ENCODE data around the gene MAPKAPK3. TPM values are rescaled to one million over a fixed set of nuclear protein-coding genes. Genes with fewer than 3 reads are reported as not detected.

Gene MAPKAPK3
- total RNA-seq, 4 donors from 2014 or later: 25.8 to 57.8 (median 29.2) TPM

- TF ChIP-seq CTCF (IDR thresholded peaks at IDR 0.05; ENCODE audit: low read depth): no peak
Observed at GRCh38 chr3:50588759-50589433, 28.1 kb upstream of the MAPKAPK3 start.

GRCh38 chr3:50591196-50591741, 25.7 kb upstream of the MAPKAPK3 start:
- no peak for TF ChIP-seq CTCF (IDR thresholded peaks at IDR 0.05; ENCODE audit: low read depth)

GRCh38 chr3:50592568-50592967, 24.4 kb upstream of the MAPKAPK3 start:
- no peak for TF ChIP-seq CTCF (IDR thresholded peaks at IDR 0.05; ENCODE audit: low read depth)

GRCh38 chr3:50594253-50594785, 22.6 kb upstream of the MAPKAPK3 start:
- TF ChIP-seq CTCF (IDR thresholded peaks at IDR 0.05; ENCODE audit: low read depth): no peak

GRCh38 chr3:50599115-50599715, 17.7 kb upstream of the MAPKAPK3 start:
- no peak for TF ChIP-seq CTCF (IDR thresholded peaks at IDR 0.05; ENCODE audit: low read depth)

- no peak for TF ChIP-seq CTCF (IDR thresholded peaks at IDR 0.05; ENCODE audit: low read depth)
Observed at GRCh38 chr3:50599716-50600118, 17.2 kb upstream of the MAPKAPK3 start.

- TF ChIP-seq CTCF (IDR thresholded peaks at IDR 0.05; ENCODE audit: low read depth): no peak
Observed at GRCh38 chr3:50600141-50600753, 16.7 kb upstream of the MAPKAPK3 start.

Measured in subcutaneous adipose tissue (tissue), 4 donors.